ENCODE measurements around the gene C11orf58. TPM values are rescaled to one million over a fixed set of nuclear protein-coding genes. Genes with fewer than 3 reads are reported as not detected.
A peak's percentile ranks its signal among the peaks of the same experiment; 100 is the strongest.

C11orf58 gene
- total RNA-seq, result 100 to 1,000 TPM; 136 to 163 (median 147) TPM

DNA sequence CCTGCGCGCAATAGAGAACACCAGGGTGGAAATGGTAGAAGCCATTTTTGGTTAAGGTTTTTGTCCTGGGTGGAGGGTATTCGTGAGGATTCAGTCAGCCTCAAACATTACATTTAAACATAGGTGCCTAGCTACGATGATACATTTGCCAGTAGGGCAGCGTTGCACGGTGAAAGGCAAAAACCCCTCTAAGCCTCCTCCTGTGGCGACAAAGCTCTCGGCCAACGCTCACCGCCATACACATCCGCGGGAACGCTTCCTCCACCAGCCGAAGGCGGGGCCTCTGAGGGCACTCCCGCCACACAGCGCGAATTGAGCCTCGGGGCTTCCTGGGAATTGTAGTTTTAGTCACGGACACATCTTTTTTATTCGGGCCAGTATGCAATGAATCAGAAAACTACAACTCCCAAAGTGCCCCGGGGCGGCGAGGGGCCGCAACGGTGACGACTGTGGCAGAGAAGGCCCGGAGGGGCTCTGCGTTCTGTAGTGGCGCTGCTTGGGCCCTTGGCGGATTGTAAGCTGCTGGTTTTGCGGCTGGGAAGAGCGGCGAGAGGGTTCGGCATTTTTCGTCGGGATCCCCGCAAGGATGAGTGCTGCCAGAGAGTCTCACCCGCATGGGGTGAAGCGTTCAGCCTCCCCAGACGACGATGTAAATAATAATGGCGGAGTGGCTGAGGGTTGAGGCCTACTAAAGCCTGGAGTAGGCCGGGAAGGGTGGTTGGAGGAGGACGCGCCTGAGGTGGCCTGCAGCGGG is at the start of gene C11orf58:
Gene C11orf58, plus strand, starts transcription at position 455 of the 754 bp plus-strand sequence. Its CDS starts 132 bp downstream, at position 587.
- peak; percentile 99 for ATAC-seq (ENCODE audit: low FRiP score)
- TF ChIP-seq, protein P1, sequence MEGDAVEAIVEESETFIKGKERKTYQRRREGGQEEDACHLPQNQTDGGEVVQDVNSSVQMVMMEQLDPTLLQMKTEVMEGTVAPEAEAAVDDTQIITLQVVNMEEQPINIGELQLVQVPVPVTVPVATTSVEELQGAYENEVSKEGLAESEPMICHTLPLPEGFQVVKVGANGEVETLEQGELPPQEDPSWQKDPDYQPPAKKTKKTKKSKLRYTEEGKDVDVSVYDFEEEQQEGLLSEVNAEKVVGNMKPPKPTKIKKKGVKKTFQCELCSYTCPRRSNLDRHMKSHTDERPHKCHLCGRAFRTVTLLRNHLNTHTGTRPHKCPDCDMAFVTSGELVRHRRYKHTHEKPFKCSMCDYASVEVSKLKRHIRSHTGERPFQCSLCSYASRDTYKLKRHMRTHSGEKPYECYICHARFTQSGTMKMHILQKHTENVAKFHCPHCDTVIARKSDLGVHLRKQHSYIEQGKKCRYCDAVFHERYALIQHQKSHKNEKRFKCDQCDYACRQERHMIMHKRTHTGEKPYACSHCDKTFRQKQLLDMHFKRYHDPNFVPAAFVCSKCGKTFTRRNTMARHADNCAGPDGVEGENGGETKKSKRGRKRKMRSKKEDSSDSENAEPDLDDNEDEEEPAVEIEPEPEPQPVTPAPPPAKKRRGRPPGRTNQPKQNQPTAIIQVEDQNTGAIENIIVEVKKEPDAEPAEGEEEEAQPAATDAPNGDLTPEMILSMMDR (IDR thresholded peaks at IDR 0.05), result no peak
- DNase-seq (ENCODE audit: low spot score), result peak; percentile 89

DNA sequence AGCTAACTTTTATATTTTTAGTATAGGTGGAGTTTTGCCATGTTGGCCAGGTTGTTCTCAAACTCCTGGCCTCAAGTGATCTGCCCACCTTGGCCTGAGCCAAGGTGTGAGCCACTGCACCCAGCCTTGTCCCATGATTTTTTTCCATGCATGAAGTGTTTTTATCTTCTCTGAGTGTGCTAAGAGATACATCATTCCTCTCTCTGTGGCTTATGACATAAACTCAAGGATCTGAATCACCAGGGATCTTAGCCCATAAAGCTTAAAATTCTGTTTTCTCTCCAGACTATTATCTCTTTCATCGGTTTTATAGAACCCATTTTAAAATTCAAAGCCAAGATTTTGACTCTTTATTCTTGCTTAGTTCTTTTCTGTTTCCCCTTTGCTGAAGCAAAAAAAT is 48.4 kb upstream of the C11orf58 start:
- TF ChIP-seq, protein P1 (IDR thresholded peaks at IDR 0.05), result no peak
- DNase-seq (ENCODE audit: low spot score), result no peak
- no peak for ATAC-seq (ENCODE audit: low FRiP score)

DNA sequence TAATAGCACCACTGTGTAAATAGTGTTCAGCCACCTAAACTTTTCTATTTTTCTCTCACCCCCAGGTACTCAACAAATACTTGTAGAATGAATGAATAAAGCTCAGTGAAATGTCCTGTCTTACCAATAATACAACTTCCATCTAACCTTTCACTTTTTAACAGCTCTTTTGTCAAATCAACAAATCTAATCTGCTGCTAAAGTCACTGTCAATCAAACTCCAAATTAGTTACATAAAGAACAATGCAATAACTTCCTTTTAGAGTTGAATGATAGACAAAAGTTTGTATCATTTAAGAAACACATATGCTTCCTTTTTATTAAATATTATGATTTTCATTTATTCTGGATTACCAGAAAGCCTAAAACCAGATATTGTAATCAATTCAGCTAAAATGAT is 34.7 kb upstream of the C11orf58 start:
- DNase-seq (ENCODE audit: low spot score) (no peak), ATAC-seq (ENCODE audit: low FRiP score) (no peak)
- TF ChIP-seq, protein P1 (IDR thresholded peaks at IDR 0.05), result no peak

DNA sequence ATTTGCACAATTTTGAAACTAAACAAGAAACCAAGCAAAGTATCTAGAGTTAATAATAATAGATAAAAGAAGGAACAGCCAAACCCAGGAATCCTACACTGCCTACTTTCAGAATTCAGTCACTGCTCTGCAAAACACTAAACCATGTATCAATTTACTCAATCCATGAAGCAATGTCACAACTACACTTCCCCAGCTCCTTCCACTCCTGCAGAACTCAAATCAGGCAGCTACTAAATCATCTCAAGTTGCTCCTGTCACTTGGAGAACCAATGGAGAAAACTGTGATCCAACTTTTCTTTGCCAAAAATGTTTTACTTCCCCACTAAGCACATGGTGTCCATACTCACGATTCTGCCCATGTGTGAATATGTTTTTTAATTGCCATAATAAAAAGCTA is 24.9 kb upstream of the C11orf58 start:
- ATAC-seq (ENCODE audit: low FRiP score), result no peak
- TF ChIP-seq, protein P1 (IDR thresholded peaks at IDR 0.05), result no peak
- no peak for DNase-seq (ENCODE audit: low spot score)

DNA sequence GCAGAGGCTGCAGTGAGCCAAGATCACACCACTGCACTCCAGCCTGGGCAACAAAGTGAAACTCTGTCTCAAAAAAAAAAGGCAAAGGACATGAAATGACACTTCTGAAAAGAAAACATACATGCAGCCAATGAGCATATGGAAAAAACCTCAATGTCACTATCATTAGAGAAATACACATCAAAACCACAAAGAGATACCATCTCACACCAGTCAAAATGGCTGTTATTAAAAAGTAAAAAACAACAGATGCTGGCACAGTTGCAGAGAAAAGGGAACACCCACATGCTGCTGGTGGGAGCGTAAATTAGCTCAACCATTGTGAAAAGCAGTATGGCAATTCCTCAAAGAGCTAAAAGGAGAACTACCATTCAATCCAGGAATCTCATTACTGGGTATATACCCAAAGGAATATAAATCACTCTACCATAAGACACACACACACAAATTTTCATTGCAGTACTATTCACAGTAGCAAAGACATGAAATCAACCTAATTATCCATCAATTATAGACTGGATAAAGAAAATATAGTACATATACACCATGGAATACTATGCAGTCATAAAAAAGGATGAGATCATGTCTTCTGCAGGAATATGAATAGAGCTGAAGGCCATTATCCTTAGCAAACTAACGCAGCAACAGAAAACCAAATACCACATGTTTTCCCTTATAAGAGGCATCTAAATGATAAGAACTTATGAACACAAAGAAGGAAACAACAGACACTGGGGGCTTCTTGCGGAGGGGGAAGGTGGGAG is 15.7 kb upstream of the C11orf58 start:
- TF ChIP-seq, protein P1 (IDR thresholded peaks at IDR 0.05), result no peak
- ATAC-seq (ENCODE audit: low FRiP score), result no peak
- DNase-seq (ENCODE audit: low spot score), result no peak

DNA sequence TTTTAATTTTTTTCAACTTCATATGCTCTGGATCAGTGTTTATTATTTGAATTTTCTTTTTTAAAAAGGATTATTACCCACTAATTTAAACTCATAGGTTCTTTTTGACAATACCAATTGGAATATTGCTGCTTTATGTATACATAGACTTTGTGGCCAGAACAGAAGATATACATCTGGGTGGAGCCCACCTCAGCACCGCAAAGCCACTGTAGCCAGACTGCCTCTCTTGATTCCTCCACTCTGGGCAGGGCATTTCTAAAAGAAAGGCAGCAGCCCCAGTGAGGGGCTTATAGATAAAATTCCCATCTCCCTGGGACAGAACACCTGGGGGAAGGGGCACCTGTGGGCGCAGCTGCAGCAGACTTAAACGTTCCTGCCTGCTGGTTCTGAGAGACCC is 10.6 kb upstream of the C11orf58 start:
- no peak for ATAC-seq (ENCODE audit: low FRiP score)

More for the DNA sequence above, 10.6 kb upstream of the C11orf58 start:
- no peak for DNase-seq (ENCODE audit: low spot score)
- TF ChIP-seq, protein P1 (IDR thresholded peaks at IDR 0.05), result no peak

All from omental fat pad (tissue), 4 donors.